GM19397 (cell line): ENCODE results near the gene TANGO6.

Experiments used
- ATAC-seq: cut with Tn5 transposase; IDR thresholded peaks from one replicate; pipeline ENCODE4 v1.9.1; 2021; ENCODE audit warnings: mild to moderate bottlenecking, moderate library complexity; ENCODE audit not compliant: unreplicated experiment

The TANGO6 gene

DNA sequence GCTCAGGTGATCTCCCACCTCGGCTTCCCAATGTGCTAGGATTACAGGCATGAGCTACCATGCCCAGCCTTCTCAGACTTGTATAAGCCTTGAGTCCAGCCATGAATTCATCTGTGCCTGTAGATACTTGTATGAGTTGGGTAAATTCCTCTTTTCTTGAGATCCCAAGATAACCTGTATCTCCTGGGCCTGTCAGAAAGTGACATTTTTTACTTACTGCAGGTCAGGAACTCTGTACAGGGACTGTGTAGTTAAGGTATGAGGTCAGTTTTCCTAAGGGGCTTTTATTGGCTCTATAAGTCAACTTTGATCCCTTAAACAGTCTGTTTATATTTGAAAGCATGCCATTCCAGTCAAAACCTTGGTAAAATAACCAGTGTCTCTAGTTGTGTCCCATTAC, 155.8 kb downstream of the TANGO6 start:
- ATAC-seq = no peak

DNA sequence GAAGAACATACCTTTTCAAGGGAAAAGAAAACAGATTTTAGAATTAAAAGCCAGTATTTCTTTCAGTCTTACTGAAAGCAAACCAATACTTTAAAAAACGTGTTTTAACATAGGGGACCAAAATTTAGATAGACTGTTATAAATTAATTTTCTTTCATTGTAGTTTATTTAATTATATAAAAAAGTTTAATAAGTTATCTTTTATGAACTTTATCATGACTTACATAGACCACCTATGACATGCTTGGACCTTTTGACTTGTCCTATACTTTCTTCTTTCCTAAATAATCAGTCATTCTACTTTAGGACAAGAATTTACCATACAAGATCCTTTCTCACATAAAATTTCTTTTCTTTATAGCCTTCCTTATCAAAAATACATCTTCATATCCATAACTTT, 160.2 kb downstream of the TANGO6 start:
- no peak for ATAC-seq

DNA sequence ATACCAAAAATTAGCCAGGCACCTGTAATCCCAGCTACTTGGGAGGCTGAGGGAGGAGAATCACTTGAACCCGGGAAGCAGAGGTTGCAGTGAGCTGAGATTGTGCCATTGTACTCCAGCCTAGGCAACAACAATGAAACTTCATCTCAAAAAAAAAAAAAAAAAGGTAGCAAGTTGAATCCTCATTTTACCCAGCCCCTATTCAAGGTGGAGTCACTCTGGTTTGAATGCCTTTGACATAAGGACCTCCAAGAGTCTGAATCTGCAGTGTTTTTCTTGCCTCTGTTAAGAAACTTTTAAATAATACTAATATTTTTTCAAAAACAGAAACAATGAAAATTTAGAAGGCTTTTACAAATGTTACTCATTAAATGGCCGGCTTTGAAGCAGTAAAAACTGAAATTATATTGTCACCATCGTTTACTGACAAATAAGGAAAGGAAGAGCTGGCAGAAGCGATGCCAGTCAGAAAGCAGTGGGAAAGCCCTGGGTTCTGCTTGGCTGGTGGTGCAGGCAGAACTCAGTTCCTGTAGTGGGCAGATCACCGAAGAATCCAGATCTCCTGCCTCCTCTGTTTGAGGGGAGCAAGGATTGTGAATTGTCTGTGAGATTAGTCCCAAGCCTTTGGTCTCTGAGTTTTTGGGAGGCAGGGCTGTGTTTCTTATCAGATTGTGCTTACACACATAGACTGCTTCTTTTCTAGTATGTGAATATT, 162.5 kb downstream of the TANGO6 start:
- ATAC-seq = no peak

DNA sequence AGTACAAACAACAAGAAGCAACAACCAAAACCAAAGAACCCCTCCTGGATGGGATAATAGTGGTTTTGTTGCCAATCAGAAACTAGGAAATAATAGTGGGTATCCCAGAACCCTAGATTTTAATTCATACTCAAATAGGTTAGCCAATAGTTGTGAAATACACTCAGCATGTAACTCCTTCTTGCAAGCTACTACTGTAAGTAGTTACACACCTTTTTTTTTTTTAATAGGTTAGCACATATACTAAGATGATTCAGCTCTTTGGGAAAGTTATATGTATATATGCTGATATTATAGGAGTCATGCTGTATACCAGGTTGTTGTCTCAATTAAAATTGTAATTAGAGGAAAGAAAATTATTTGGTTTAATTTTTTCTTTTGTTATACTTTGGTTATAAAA, 169.6 kb downstream of the TANGO6 start:
- ATAC-seq = no peak

DNA sequence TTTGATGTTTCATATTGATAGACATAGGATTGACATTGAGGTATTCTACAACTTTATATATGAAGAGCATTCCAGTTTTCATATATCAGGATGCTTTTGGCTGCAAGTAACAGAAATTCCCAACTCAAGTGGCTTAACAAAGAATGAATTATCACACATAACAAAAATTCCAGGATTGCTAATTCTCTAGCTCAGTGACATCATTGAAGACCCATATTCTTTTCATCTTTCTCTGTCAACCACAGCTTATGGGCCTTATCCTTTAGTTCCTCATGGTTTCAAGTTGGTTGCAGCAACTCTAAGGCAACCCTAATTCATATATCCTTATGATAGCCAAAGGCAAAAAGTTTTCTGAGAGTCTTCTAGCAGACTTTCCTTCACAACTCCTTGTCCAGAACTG, 170.7 kb downstream of the TANGO6 start:
- no peak for ATAC-seq

DNA sequence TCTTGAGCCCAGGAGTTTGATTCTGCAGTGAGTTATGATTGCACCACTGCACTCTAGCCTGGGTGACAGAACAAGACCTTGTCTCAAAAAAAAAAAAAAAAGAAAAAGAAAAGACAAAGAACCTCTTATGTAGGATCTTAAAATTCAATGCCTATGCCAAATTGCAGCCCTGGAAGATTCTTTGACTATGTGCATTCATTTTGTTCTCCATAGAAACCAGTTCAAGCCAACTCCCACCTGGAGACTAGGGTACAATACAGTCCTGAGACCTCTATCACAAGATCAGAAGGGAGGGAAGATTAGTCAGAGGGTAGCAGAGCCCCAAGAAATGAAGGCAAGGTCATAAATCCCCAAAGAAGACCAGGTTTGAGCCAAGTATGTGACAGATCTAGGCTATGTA, 171.5 kb downstream of the TANGO6 start:
- no peak for ATAC-seq

DNA sequence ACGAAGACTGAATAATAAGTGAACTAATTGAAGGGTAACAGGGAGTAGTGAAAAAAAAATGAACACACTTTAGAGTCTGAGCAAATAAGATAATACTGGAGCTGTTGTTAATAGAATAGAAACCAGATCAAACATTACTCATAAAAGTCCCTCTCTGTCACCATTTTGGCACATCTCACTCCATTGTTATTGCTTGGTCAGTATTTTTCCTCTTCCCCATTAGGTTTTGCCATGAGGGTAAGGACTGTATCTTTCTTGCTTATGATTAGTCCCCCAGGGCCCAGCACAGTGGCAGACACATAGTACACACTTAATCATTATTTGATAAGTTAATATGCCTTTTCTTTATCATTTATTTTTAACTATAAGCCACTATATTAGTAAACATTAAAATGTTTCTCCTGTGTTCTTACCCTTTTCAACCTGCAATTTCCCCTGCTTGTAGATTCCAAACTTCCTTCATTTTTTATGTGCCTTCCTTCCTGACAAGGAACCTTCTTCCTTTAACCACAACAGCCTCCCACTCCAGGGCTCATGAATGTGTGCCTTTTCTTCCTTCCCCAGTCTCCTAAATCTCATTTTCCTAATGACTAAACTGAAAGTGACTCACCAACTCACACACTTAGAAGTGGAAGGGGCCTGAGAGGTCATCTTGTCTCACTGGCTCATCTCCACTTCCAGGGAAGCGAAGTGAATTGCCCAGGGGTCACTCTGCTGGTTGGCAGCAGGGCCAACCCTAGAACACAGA, 173.9 kb downstream of the TANGO6 start:
- no peak for ATAC-seq

DNA sequence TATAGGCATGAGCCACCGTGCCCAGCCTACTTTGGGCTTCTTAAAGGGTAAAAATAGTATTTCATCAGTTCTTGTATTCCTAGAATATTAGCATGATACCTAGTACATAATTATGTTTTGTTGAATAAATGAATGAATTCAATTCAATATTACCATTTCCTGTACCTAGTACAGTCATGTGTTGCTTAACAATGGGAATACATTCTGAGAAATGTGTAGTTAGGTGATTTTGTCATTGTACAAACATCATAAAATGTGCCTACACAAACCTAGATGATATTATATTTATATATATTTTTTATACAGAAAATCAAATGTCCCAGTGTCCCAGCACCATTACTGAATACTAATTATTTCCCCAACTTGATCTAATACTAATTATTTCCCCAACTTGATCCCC, 176.5 kb downstream of the TANGO6 start:
- no peak for ATAC-seq

DNA sequence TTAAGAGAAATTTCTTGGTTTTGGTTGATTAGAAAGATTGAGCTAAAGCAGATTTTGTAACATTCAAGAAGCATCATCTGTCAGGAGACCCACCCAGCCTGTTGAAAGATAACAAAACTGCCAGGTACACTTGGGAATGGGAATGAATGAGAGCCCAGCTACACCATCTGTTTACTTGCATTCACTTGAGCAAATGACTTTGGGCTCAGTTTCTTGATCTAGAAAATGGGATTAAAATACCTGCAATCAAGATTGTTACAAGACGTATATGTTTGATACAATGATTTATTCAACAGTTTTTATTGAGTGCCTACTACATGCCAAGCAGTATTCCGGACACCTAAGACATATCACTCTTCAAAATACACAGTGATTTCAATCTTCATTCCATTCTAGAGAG, 185.8 kb downstream of the TANGO6 start:
- no peak for ATAC-seq

DNA sequence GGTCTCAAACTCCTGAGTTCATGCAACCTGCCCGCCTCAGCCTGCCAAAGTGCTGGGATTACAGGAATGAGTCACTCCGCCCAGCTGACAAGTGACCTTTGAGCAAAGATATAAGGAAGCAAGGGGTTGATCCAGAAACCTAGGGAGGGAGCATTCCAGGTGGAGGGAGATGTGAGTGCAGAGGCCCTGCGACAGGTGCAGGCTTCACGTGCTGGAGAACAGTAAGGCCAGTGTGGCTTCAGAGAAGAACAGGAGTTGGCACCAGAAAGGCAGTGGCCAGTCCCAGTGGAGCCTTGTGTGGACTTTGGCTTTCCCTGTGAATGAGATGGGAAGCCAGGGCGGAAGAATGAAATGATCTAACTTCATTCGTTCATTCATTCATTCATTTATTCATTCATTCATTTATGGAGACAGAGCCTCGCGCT, 188.6 kb downstream of the TANGO6 start:
- ATAC-seq = no peak

DNA sequence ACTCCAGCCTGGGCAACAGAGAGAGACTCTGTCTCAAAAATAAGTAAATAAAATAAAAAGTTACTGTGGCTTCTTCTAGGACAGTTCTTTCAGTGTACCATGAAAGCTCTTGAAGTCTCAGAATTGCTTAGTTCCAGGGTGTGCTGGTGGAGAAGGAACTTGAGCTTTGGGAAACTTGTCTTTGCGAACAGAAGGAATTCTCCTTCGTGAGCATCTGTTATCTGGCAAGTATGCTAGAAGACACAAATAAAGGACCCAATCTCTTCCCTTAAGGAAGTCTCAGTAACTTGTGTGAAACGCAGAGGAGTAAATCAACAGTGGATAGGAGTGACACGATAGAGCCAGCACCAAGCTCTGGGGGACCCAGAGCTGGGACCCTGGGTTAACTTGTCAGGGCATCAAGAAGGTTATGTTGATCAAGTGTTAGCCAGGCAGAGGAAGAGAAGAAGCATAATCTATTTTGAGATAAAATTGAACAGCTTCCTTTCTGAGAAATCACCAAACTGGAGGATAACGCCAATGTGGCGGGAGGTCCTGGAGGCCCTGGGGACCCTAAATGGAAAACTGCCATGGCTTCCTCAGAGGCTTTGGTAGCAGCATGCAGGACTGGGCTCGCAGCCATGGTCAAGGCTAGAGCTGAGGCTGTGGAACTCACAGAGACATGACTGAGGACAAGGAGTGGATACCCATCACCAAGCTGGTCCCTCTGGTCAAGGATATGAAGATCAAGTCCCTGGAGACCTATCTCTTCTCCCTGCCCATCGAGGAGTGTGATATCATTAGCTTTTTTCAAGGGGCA, 190.0 kb downstream of the TANGO6 start:
- ATAC-seq = no peak

DNA sequence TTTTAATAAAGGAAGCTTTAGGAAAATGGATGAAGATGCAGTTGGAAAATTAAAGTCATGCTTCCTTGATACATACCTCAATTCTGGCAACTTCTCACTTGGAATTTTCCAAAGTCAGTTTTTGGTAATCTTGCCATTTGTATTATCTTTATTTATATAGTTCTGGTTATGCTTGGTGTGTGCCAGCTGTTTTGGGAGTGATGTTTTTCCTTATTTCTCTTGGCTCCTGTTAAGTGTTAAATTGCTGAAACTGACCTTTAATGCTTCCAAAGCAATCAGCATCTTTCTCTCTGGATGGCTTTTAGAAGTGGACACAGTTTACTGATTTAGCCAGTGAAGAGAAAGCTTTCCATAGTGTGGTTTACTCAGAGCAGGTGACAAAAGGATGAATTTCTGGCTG, 192.0 kb downstream of the TANGO6 start:
- no peak for ATAC-seq

DNA sequence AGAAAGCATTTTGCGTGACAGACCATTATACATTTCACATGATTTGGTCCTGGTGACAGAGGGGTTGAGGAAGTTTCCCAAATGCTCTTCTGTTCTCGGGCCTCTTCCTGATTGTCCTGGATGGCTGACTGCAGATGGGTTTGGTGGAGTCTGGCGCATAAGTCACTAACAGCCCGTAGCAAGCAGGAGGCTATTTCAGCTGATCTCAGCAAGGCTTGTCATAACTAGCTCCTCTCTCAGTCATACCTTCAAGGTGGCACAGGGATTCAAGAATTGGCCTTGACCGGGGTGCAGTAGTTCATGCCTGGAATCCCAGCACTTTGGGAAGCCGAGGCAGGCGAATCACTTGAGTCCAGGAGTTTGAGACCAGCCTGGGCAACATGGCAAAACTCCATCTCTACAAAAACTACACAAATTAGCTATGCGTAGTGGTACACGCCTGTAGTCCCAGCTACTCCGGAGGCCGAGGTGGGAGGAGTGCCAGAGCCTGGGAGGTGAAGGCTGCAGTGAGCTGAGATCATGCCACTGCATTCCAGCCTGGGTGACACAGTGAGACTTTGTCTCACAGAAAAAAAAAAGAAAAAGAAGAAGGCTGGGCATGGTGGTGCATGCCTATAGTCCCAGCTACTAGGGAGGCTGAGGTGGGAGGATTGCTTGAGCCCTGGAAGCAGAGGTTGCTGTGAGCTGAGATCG, 193.2 kb downstream of the TANGO6 start:
- ATAC-seq = no peak

DNA sequence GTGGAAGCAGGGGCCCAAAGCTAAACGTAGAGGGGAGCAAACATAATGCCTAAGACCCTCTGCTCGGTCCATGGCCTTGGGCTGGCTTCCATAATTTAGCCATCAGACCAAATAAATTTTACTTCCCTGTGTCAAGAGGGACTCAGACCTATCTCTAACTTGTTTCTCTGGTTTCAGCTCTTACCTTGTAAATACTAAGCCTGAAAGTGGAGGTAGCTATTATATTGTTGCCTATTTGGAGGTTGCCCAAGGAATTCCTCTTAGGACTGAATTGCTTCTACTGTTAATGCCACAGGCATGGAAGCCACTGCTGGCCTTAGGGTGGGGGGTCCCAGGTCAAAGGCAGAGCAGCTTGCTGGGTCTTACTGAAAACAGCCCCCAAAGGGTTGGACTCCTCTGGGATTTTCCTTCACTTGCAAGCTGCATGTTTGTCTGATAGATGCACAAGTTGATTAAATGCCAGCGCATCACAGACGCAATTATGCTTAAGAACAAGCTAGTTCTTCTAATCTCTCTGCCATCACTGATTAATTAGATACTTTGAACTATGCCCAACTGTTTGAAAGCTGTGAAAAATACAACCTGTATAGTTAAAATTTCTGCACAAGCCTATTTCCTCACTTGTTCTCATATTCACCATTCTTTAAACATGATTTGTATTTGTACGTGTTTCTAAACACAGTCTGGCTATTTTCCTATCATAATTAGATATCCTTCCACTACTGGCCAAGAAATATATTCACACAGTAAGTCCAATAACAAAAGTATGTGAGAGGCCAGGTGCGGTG, 194.2 kb downstream of the TANGO6 start:
- no peak for ATAC-seq

DNA sequence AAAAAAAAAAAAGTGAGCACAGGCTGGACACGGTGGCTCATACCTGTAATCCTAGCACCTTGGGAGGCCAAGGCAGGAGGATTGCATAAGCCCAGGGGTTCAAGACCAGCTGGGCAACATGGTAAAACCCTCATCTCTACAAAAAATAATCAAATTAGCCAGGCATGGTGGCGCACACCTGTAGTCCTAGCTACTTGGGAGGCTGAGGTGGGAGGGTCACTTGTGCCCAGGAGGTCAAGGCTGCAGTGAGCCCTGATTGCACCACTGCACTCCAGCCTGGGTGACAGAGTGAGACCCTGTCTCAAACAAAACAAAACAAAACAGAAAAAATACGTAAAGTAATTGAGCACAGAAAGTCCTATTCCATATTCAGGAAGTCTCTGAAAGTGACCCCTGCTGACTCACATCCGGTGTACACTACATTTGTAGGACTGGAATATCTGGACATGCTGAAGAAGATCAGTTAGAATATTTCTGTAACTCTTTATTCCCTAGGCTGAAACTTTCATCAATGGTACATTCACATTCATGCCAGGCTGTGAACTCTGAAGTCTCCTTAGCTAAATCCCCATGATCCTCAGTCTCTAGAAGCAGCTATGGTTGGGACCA, 196.1 kb downstream of the TANGO6 start:
- ATAC-seq = no peak

DNA sequence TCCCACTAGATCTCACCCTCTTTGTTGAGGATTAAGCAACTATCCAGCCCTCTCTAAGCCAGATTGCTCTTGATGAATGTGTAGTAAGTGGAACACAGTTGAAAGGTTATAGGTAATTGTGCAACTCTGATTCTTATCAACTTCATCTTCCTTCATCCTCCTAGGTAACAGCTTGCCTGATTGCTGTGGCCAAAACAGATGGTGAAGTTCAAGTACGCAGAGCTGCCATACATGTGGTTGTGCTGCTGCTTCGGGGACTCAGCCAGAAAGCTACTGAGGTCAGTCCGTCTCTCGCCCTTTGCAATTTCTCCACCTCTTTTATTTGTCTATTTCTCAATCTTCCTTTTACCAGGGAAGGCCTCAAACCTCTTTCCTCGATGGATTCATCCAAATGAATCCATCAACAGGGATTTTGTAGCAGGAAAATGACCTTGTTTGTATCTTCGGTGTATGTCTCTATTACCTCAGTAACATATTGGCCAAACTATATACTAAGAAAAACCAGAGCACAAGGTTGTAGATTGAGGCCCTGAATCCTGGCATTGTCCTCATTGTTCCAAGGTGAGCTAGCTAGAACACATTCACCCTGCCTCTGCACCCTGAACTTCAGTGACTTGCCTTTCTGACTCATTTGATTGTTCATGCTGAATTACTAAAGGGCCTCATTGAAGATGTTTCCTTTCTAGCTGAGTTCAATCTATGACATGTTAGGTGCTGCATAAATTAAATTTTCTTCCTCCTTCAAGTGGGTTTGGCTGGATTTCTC, 197.0 kb downstream of the TANGO6 start:
- no peak for ATAC-seq

DNA sequence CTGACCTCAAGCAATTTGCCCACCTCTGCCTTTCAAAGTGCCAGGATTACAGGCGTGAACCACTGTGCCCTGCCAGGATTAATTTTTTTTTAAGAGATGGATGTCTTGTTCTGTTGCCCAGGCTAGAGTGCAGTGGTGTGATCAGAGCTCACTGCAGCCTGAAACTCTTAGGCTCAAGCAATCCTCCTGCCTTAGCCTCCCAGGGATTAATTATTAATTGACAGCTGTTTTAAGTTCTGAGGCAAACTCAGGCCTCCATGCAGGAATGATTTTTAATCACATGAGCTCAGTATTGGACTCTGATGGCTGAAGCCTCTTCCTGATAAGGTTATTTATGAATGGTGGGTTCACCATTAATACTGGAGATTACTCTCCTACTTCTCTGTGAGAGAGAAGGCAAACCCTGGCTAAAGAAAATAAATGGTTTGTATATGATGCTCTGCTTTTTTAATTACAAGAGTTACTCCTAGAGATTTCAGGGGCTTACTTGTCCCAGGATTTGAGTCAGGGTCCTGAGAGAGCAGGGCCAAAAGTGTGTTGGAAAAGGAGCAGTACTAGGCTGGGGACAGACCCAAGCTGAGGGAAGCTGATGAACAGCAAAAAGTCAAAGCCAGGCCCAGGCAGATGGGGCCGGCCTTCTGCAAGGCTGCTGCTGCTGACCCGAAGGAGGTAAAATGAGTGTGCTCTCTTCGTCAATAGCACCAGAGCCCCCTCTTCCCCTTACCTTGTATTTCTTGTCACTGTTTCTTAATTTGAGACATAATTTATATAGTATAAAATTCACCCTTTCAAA, 205.2 kb downstream of the TANGO6 start:
- no peak for ATAC-seq

DNA sequence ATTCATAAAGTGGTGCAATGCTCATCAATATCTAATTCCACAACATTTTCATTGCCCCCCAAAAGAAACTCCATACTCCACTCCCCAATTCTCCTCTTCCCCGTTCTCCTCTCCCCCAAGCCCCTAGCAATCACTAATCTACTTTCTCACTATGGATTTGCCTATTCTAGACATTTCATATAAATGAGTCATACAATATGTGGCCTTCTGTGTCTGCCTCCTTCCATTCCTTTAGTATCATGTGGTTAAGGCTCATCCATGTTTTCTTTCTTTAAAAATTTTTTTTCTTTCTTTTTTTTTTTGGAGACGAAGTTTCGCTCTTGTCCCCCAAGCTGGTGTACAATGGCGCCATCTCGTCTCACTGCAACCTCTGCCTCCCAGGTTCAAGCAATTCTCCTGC, 205.8 kb downstream of the TANGO6 start:
- ATAC-seq = no peak
